Stimulated activated CD4-positive, alpha-beta T cell treated with anti-CD3 and anti-CD28 coated beads, Interleukin-4, amount 100 ng/mL, for 1 hour (primary cell): ENCODE data around the gene DMAC1.

Experiments used
- DNase-seq: peaks from one replicate; pipeline ENCODE4 v3.0.0-alpha.2; 2020

The DMAC1 gene

DNA sequence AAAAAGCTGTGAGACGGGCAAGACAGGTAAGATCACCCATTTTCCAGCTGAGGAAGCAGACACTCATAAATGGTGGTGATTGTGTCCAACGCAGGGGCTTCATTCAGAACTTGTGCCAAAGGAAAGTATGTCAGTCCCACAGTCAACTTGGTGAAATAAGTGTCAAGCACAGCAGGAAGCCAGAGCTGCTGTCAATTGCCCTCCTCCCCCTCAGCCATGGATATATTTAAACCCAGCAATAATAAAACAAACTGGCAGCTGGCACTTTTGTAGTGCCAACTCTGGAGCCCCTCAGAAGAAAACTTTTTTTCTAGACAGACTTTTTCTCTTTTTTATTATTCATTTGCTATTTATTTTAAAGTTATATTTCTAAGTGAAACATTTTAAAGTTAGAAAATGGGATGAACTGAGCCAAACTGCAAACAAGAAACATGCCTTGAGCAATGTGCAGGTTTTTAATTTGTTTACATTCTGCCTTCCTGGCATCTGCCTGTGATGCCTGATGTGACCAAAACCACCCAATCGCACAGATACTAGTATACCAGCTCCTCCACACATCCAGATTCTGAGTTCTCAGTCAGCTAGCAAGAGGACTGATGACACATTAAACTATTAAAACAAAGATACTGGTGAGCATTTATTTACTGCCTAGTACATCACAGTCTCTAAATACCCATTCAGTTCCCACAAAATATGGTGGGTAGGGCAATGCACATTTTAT is 17.0 kb downstream of the DMAC1 start:
- no peak for DNase-seq

GRCh38 chr9:7780261-7780988 is 19.2 kb downstream of the DMAC1 start:
- no peak for DNase-seq

- DNase-seq, result no peak
Measured at GRCh38 chr9:7778851-7779600, 20.6 kb downstream of the DMAC1 start.

- no peak for DNase-seq
Measured at GRCh38 chr9:7777771-7778170, 21.8 kb downstream of the DMAC1 start.

GRCh38 chr9:7770111-7770510 is 29.5 kb downstream of the DMAC1 start:
- DNase-seq, result no peak

GRCh38 chr9:7762600-7762999 is 37.0 kb downstream of the DMAC1 start:
- no peak for DNase-seq

DNA sequence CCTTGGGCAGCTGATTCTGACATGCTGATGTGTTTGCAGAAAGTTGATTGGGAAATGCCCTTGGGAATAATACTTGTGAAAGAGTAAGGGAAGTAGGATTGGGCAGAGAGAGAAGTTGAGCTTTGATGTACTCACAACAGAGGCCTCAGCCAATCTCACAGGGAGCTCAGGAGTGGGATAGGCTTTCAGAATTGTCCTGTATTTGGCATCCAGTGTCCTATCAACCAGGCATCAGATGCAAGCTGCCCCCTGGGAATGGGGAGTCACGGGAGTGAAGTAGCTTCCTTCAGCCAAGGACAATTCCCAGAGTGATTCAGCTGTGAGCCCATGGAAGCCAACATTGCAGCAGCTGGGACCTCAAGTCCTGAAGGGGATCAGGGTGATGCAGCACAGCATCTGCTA is 39.6 kb downstream of the DMAC1 start:
- no peak for DNase-seq

DNA sequence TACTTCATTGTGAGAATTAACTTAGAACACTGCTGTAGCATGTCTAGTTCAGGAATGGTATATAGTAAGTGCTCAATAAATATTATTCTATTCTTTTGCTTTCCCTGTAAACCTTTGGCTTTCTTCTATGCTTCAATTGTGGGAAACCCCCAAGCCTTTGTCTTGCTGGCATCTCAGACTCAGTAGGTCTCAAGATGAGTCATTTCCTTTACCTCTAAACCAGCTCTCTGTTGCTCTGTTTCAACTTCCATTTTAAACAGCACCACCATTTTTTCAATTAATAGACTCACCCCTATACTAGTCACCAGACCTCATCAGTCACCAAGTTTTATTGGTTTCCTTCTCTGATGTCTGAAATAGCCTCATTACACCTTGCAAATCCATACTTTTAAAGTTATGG is 43.5 kb downstream of the DMAC1 start:
- DNase-seq, result peak; percentile 2

DNA sequence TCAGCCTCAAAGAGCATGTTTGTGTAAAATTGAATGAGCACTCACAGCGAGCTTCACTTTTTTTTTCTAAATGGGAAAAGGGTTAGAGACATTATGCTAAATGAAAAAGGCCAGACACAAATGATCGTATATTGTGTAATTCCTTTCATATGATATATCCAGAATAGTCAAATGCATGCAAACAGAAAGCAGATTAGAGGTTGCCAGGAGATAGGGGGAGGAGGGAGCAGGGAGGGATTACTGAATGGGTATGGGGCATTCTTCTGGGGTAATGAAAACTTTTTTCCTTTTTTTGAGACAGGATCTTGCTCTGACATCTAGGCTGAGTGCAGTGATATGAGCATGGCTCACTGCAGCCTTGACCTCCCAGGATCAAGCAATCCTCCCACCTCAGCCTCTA is 47.1 kb downstream of the DMAC1 start:
- no peak for DNase-seq
